K562 (cell line): ENCODE results near the gene CTRB1. TPM values are rescaled to one million over a fixed set of nuclear protein-coding genes. Genes with fewer than 3 reads are reported as not detected.
A peak's percentile ranks its signal among the peaks of the same experiment; 100 is the strongest.

ENCODE experiments used
- ATAC-seq: fragments of 200-7000 bp; cut with Tn5 transposase; 3 replicates; pipeline ENCODE4 v1.9.1; 2020; ENCODE audit warnings: moderate library complexity
- BruUV-seq: library from RNA; stranded (reverse); fragments of 400-500 nt; replicated peaks from 2 replicates; lab custom pipeline; 2021; lab: Mats Ljungman, UMichigan
- CTCF ChIA-PET: fragments of 300-600 bp; formaldehyde crosslinking; extraction: SDS; loops from one replicate; lab custom pipeline; 2021; ENCODE audit warnings: low intra/inter-chr PET ratio; lab: Yijun Ruan, JAX
- POLR2A ChIA-PET: fragments of 300-600, 350-650 bp; sonication (Branson Sonifier 250); formaldehyde crosslinking; extraction: SDS; loops from one replicate; lab custom pipeline; 2021; ENCODE audit warnings: antibody characterized with exemption, inconsistent platforms; lab: Yijun Ruan, JAX
- DNase-seq, 4 experiments: peaks; one replicate each; pipeline versions ENCODE4 v3.0.0 to v3.0.0-alpha.2; 2011 to 2018; ENCODE audit warnings: low spot score in 3 of 4, mixed read lengths in 3 of 4; ENCODE audit errors: extremely low read depth in 1 of 4
- FAIRE-seq: peaks from 2 replicates; lab custom pipeline; 2011; peaks lifted over from hg19 to GRCh38; lab: Jason Lieb, UNC
- H2AFZ ChIP-seq: 2 replicates; pipeline ENCODE4 v1.6.0; 2011; ENCODE audit warnings: low read depth, low read length, control low read depth, inconsistent platforms
- H3K27ac ChIP-seq: fragments of 200-600 bp; 3 replicates; pipeline ENCODE4 v1.8.0; 2011; ENCODE audit warnings: low read depth, mild to moderate bottlenecking, control low read depth, inconsistent platforms, low read length, moderate library complexity, mixed read lengths; ENCODE audit errors: extremely low read depth
- H3K27me3 ChIP-seq, 2 experiments: fragments of 300-600 bp in 1 of 2; 2 replicates in 1 of 2; 3 replicates in 1 of 2; pipeline versions ENCODE4 v1.6.0 to v1.8.0; 2011; ENCODE audit warnings: inconsistent platforms in 2 of 2, low read length in 2 of 2, mild to moderate bottlenecking in 1 of 2, mixed read lengths in 1 of 2, moderate library complexity in 1 of 2; ENCODE audit not compliant: control insufficient read depth in 2 of 2, insufficient read depth in 2 of 2
- H3K36me3 ChIP-seq: fragments of 300-600 bp; 3 replicates; pipeline ENCODE4 v1.8.0; 2011; ENCODE audit warnings: mild to moderate bottlenecking, low read length, inconsistent platforms; ENCODE audit not compliant: control insufficient read depth, insufficient read depth
- H3K4me1 ChIP-seq, 2 experiments: fragments of 200-600 bp in 1 of 2; replicated peaks in 1 of 2; 2 replicates in 1 of 2; 3 replicates in 1 of 2; pipeline versions ENCODE4 v1.5.1 to v1.8.0; 2011; ENCODE audit warnings: inconsistent platforms in 2 of 2, low read length in 2 of 2, mild to moderate bottlenecking in 1 of 2, mixed read lengths in 1 of 2, moderate library complexity in 1 of 2; ENCODE audit not compliant: control insufficient read depth in 2 of 2, insufficient read depth in 2 of 2
- H3K4me2 ChIP-seq: 2 replicates; pipeline ENCODE4 v1.6.1; 2011; ENCODE audit warnings: low read length, control low read depth, inconsistent platforms, mixed read lengths; ENCODE audit not compliant: insufficient read depth
- H3K4me3 ChIP-seq: fragments of 200-600 bp; sonication (generic), shearing (Covaris generic); 2 replicates; pipeline ENCODE4 v1.5.1; 2016; ENCODE audit warnings: control low read depth, inconsistent platforms
- H3K79me2 ChIP-seq: fragments of 200-600 bp; 3 replicates; pipeline ENCODE4 v1.8.0; 2011; ENCODE audit warnings: low read length, inconsistent platforms; ENCODE audit not compliant: control insufficient read depth, insufficient read depth
- H3K9ac ChIP-seq, 2 experiments: 2 replicates each; pipeline versions ENCODE4 v1.6.0 to v1.6.1; 2011; ENCODE audit warnings: low read depth in 2 of 2, low read length in 2 of 2, control low read depth in 1 of 2, inconsistent platforms in 1 of 2, mild to moderate bottlenecking in 1 of 2, mixed read lengths in 1 of 2; ENCODE audit not compliant: insufficient read depth in 1 of 2
- H3K9me1 ChIP-seq: one replicate; pipeline ENCODE4 v1.6.0; 2011; ENCODE audit warnings: inconsistent platforms, mild to moderate bottlenecking, low read length, moderate library complexity; ENCODE audit not compliant: control insufficient read depth, insufficient read depth
- H3K9me3 ChIP-seq: replicated peaks from 2 replicates; pipeline ENCODE4 v1.5.1; 2011; ENCODE audit warnings: low read depth, low read length, inconsistent platforms; ENCODE audit not compliant: control insufficient read depth, insufficient read depth
- H4K20me1 ChIP-seq: replicated peaks from 2 replicates; pipeline ENCODE4 v1.6.1; 2011; ENCODE audit warnings: low read length, inconsistent platforms, mixed read lengths; ENCODE audit not compliant: control insufficient read depth, insufficient read depth
- CSDE1 ChIP-seq, 2 experiments: fragments of 450-650 bp; IDR thresholded peaks; 2 replicates each; pipeline ENCODE4 v1.6.1; 2016; ENCODE audit warnings: mild to moderate bottlenecking in 1 of 2
- ZBTB33 ChIP-seq: sonication (generic); formaldehyde crosslinking; IDR thresholded peaks from 2 replicates; pipeline ENCODE4 v1.8.1; 2023; ENCODE audit warnings: mild to moderate bottlenecking, missing genetic modification reagents
- WGBS: fragments of 100-300 bp; shearing (Covaris generic); methylation state at CpG from one replicate; pipeline ENCODE4 v1.1.6; 2016; ENCODE audit warnings: low coverage, mixed read lengths; ENCODE audit not compliant: insufficient coverage; ENCODE audit errors: missing lambda C conversion rate; 5-methylcytosine and 5-hydroxymethylcytosine counted together
- in situ Hi-C: fragments of 300-500 bp; cut with MboI; formaldehyde crosslinking; loops from 4 replicates; pipeline ENCODE4 v1.15.0; 2018; ENCODE audit warnings: inconsistent platforms, mixed read lengths
- intact Hi-C: fragments of 100-400 bp; cut with micrococcal nuclease; formaldehyde crosslinking; loops from 2 replicates; pipeline ENCODE4 v1.14.2; 2022
- polyA plus RNA-seq, 8 experiments: library from polyadenylated mRNA; depleted of rRNA in 4 of 8; stranded (reverse) in 5 of 8; unstranded in 3 of 8; fragments of >200 nt; fragmentation: Nextera tagmentation in 2 of 8; fragmentation: Illumina TruSeq in 1 of 8; extraction: Ambion mirVana in 2 of 8; extraction: Trizol in 1 of 8; gene quantifications; 2 replicates each; pipeline versions ENCODE4 v1.2.1 to v1.2.3, GENCODE V29; 2011 to 2014; ENCODE audit warnings: inconsistent platforms in 1 of 8, missing spikeins in 1 of 8
- total RNA-seq, 7 experiments: library from RNA; depleted of rRNA in 6 of 7; stranded (reverse); fragments of >200 nt in 6 of 7; fragmentation: Illumina TruSeq in 2 of 7; extraction: Trizol in 2 of 7; gene quantifications; 2 replicates each; pipeline versions ENCODE4 v1.2.1 to v1.2.3, GENCODE V29; 2011 to 2021; ENCODE audit warnings: low replicate concordance in 1 of 7

CTRB1 gene
- total and polyA plus RNA-seq, 9 of the 15 experiments (the other 6 are each of a cell fraction or from before 2014, with no cell fraction given): 2.3 TPM; not detected in 8

- 76% methylated on average over 14 of the region's 25 CpGs for WGBS
- DNase-seq: no peak
- Histone ChIP-seq H3K9ac (peak overlapping the region in 1 of 2 experiments; percentile 78; a peak in 2 of 4 replicates), H3K9me3 (no peaks in the 10 kb centered on the region), H3K4me3 (no peak overlapping the region), H3K27me3 (no peaks in the 10 kb centered on the region), H3K4me1 (peaks cover 0 to 71% of the 10 kb centered on the region in 2 experiments; a peak in 3 of 5 replicates), H3K36me3 (peaks cover 51% of the 10 kb centered on the region; the same call in 2 of the 3 replicates), H3K4me2 (no peak overlapping the region), H4K20me1 (0 out of 2 replicates have a peak, but pooled peaks cover 4% of the 10 kb centered on the region), H3K27ac (no peak overlapping the region), H3K9me1 (peaks cover 9% of the 10 kb centered on the region)
- no TSS peak for BruUV-seq
- POLR2A ChIA-PET: no interaction called here
- no peak for ATAC-seq
- in situ Hi-C loops (no loop called here), intact Hi-C loops (no loop called here)
- CTCF ChIA-PET: no interaction called here
- TF ChIP-seq ZBTB33 (CRISPR knock-in tag): 0 out of 2 replicates have a peak, but pooled peaks have one; percentile 15
- TF ChIP-seq CSDE1 (IDR thresholded peaks at IDR 0.05): no peak
- TF ChIP-seq, all 486 proteins: peak for 1
- H2AFZ ChIP-seq: no peak overlapping the region
- FAIRE-seq: no peak
- H3K79me2 ChIP-seq: no peaks in the 10 kb centered on the region
Measured at GRCh38 chr16:75238132-75238852, 19.5 kb downstream of the CTRB1 start.
